Endodermal cell (in vitro differentiated cells): ENCODE data around the gene C2CD4C. TPM values are rescaled to one million over a fixed set of nuclear protein-coding genes. Genes with fewer than 3 reads are reported as not detected.

ENCODE experiments used
- DNase-seq: peaks from one replicate; pipeline ENCODE4 v3.0.0-alpha.2; 2017
- H3K27ac ChIP-seq: 2 replicates; pipeline ENCODE4 v1.5.1; 2013; ENCODE audit warnings: mild to moderate bottlenecking, low read depth, low read length, moderate library complexity
- H3K27me3 ChIP-seq: 2 replicates; pipeline ENCODE4 v1.6.1; 2013; ENCODE audit warnings: mild to moderate bottlenecking, low read length, moderate library complexity; ENCODE audit not compliant: insufficient read depth, control insufficient read depth, poor library complexity, severe bottlenecking
- H3K36me3 ChIP-seq: 2 replicates; pipeline ENCODE4 v1.7.0; 2013; ENCODE audit warnings: mild to moderate bottlenecking, low read length, moderate library complexity; ENCODE audit not compliant: control insufficient read depth, insufficient read depth
- H3K4me1 ChIP-seq: one replicate; pipeline ENCODE4 v1.7.0; 2013; ENCODE audit warnings: low read length; ENCODE audit not compliant: control insufficient read depth, insufficient read depth
- H3K4me3 ChIP-seq: 2 replicates; pipeline ENCODE4 v1.5.1; 2013; ENCODE audit warnings: mild to moderate bottlenecking, low read length, moderate library complexity
- H3K9ac ChIP-seq: 2 replicates; pipeline ENCODE4 v1.6.1; 2013; ENCODE audit warnings: mild to moderate bottlenecking, low read length, moderate library complexity; ENCODE audit not compliant: poor library complexity, severe bottlenecking; ENCODE audit errors: extremely low read depth
- H3K9me3 ChIP-seq: 2 replicates; pipeline ENCODE4 v1.6.1; 2013; ENCODE audit warnings: mild to moderate bottlenecking, low read length, moderate library complexity; ENCODE audit not compliant: control insufficient read depth
- H3K27ac Mint-ChIP-seq: 2 replicates; pipeline ENCODE4 v1.8.0; 2020; ENCODE audit warnings: mixed read lengths
- H3K27me3 Mint-ChIP-seq: 2 replicates; pipeline ENCODE4 v1.8.0; 2021; ENCODE audit warnings: mild to moderate bottlenecking, mixed read lengths; ENCODE audit not compliant: insufficient read depth
- H3K36me3 Mint-ChIP-seq: 2 replicates; pipeline ENCODE4 v1.8.0; 2020; ENCODE audit warnings: low read depth, mixed read lengths
- H3K4me1 Mint-ChIP-seq: 2 replicates; pipeline ENCODE4 v1.8.0; 2020; ENCODE audit warnings: mixed read lengths
- H3K4me3 Mint-ChIP-seq: 2 replicates; pipeline ENCODE4 v1.8.0; 2020; ENCODE audit warnings: mild to moderate bottlenecking, moderate library complexity, mixed read lengths
- H3K9me3 Mint-ChIP-seq: 2 replicates; pipeline ENCODE4 v1.8.0; 2020; ENCODE audit warnings: mild to moderate bottlenecking, mixed read lengths
- CTCF ChIP-seq: fragments of 200-600 bp; sonication (generic); conservative IDR thresholded peaks from 2 replicates; pipeline ENCODE4 v1.5.0; 2021; ENCODE audit warnings: antibody characterized with exemption, mild to moderate bottlenecking
- WGBS, 2 experiments: methylation state at CpG; one replicate each; pipeline versions ENCODE4 v1.1.5 to v1.1.7; 2013; ENCODE audit warnings: missing lambda C conversion rate in 2 of 2, mixed read lengths in 1 of 2; ENCODE audit not compliant: insufficient coverage in 1 of 2, insufficient read length in 1 of 2; 5-methylcytosine and 5-hydroxymethylcytosine counted together
- total RNA-seq, 2 donors: library from RNA; stranded (reverse); fragmentation: NEBNext Ultra II Directional in 1 of 2; extraction: Animal tissue kit (Norgen Biotek cat#: 25700) in 1 of 2; gene quantifications; 2 replicates in 1 of 2; 3 replicates in 1 of 2; pipeline ENCODE4 v1.2.1, GENCODE V29; 2021

The C2CD4C gene
- total RNA-seq, 2 donors from 2014 or later, result 5.6 to 25.0 TPM

DNA sequence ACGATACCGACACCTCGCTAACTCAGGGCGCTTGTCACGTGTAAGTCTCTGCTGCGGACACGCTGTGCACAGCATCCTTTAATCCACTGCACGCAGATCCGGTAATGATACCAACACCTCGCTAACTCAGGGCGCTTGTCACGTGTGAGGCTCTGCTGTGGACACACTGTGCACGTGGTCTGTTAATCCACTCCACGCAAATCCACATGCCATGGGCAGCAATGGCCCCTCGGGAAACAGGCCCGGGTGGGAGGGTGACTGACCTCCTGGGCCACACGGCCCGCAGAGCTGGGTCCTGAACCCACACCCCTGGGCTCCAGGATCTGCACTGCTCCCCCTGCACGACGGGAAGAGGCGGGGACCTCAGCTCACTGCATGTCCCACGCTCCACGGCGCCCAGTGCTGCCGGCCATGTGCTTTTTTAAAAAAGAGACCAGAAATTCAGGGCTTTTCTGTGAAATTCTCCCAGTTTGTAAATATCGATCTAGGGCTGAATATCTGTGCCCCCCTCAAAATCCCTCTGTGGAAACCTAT is 35.8 kb upstream of the C2CD4C start:
- H3K27ac ChIP-seq, result no peak overlapping the region
- H3K4me3 ChIP-seq, result no peak overlapping the region
- H3K4me1 Mint-ChIP-seq, result no peaks in the 10 kb centered on the region
- H3K9me3 Mint-ChIP-seq, result no peaks in the 10 kb centered on the region
- no peaks in the 10 kb centered on the region for H3K27me3 Mint-ChIP-seq
- no peaks in the 10 kb centered on the region for H3K4me1 ChIP-seq
- no peaks in the 10 kb centered on the region for H3K9me3 ChIP-seq
- H3K27ac Mint-ChIP-seq, result no peak overlapping the region
- H3K36me3 Mint-ChIP-seq, result peaks cover 35% of the 10 kb centered on the region
- no peak for TF ChIP-seq CTCF
- 92 to 96% methylated on average over 20 to 26 of the region's 26 CpGs for WGBS, 2 experiments
- DNase-seq, result no peak
- no peak overlapping the region for H3K4me3 Mint-ChIP-seq
- H3K27me3 ChIP-seq, result no peaks in the 10 kb centered on the region
- H3K9ac ChIP-seq, result no peak overlapping the region
- H3K36me3 ChIP-seq, result peaks cover 4% of the 10 kb centered on the region

- no peak overlapping the region for H3K27ac Mint-ChIP-seq
- Histone ChIP-seq H3K4me3 (no peak overlapping the region), H3K4me1 (no peaks in the 10 kb centered on the region), H3K27ac (no peak overlapping the region), H3K9me3 (no peaks in the 10 kb centered on the region), H3K9ac (no peak overlapping the region), H3K36me3 (peaks cover 4% of the 10 kb centered on the region), H3K27me3 (no peaks in the 10 kb centered on the region)
- no peaks in the 10 kb centered on the region for H3K27me3 Mint-ChIP-seq
- 89% methylated on average over 2 of the region's 2 CpGs; no CpG with 5 or more reads in 1 of the 2 experiments for WGBS, 2 experiments
- DNase-seq, result no peak
- no peak overlapping the region for H3K4me3 Mint-ChIP-seq
- no peaks in the 10 kb centered on the region for H3K9me3 Mint-ChIP-seq
- TF ChIP-seq CTCF, result no peak
- peaks cover 30% of the 10 kb centered on the region for H3K36me3 Mint-ChIP-seq
- no peaks in the 10 kb centered on the region for H3K4me1 Mint-ChIP-seq
These were observed 34.1 kb upstream of the C2CD4C start for GRCh38 chr19:443005-443404.

- no peak for DNase-seq
- H3K36me3 ChIP-seq, result peaks cover 4% of the 10 kb centered on the region
- no peaks in the 10 kb centered on the region for H3K9me3 Mint-ChIP-seq
- H3K4me1 ChIP-seq, result no peaks in the 10 kb centered on the region
- no peak overlapping the region for H3K4me3 ChIP-seq
- no peaks in the 10 kb centered on the region for H3K27me3 Mint-ChIP-seq
- no peak overlapping the region for H3K9ac ChIP-seq
- H3K27me3 ChIP-seq, result no peaks in the 10 kb centered on the region
- no peak overlapping the region for H3K27ac ChIP-seq
- TF ChIP-seq CTCF, result no peak
- no peak overlapping the region for H3K4me3 Mint-ChIP-seq
- WGBS, 2 experiments, result 90 to 92% methylated on average over 2 of the region's 2 CpGs
- H3K9me3 ChIP-seq, result no peaks in the 10 kb centered on the region
- H3K27ac Mint-ChIP-seq, result no peak overlapping the region
- H3K4me1 Mint-ChIP-seq, result no peaks in the 10 kb centered on the region
- H3K36me3 Mint-ChIP-seq, result peaks cover 37% of the 10 kb centered on the region
These were observed 33.1 kb upstream of the C2CD4C start for GRCh38 chr19:442085-442484.
